H9 (cell line): ENCODE results near the gene SH3PXD2B. TPM values are rescaled to one million over a fixed set of nuclear protein-coding genes. Genes with fewer than 3 reads are reported as not detected.

Experiments
- DNase-seq: peaks from one replicate; pipeline ENCODE4 v3.0.0-alpha.2; 2017
- H2AFZ ChIP-seq: one replicate; pipeline ENCODE4 v1.6.1; 2013; ENCODE audit warnings: mild to moderate bottlenecking, low read length, control low read depth, moderate library complexity
- H2AK5ac ChIP-seq: 2 replicates; pipeline ENCODE4 v1.6.1; 2013; ENCODE audit warnings: low read length, control low read depth, mixed read lengths; ENCODE audit not compliant: insufficient read length
- H2BK120ac ChIP-seq: one replicate; pipeline ENCODE4 v1.6.1; 2013; ENCODE audit warnings: low read depth, mild to moderate bottlenecking, low read length, control low read depth, inconsistent platforms; ENCODE audit not compliant: poor library complexity, severe bottlenecking
- H2BK12ac ChIP-seq: 2 replicates; pipeline ENCODE4 v1.6.1; 2013; ENCODE audit warnings: low read length, control low read depth, mixed read lengths, low read depth; ENCODE audit not compliant: insufficient read length
- H2BK15ac ChIP-seq: 2 replicates; pipeline ENCODE4 v1.6.1; 2013; ENCODE audit warnings: low read depth, low read length, control low read depth
- H2BK20ac ChIP-seq: one replicate; pipeline ENCODE4 v1.6.1; 2013; ENCODE audit warnings: low read depth, mild to moderate bottlenecking, low read length, control low read depth, inconsistent platforms; ENCODE audit not compliant: poor library complexity, severe bottlenecking
- H2BK5ac ChIP-seq: 2 replicates; pipeline ENCODE4 v1.6.1; 2013; ENCODE audit warnings: low read length, control low read depth, mixed read lengths; ENCODE audit not compliant: insufficient read length
- H3K14ac ChIP-seq: 2 replicates; pipeline ENCODE4 v1.6.1; 2013; ENCODE audit warnings: low read length, control low read depth; ENCODE audit not compliant: insufficient read depth
- H3K18ac ChIP-seq: 2 replicates; pipeline ENCODE4 v1.6.1; 2013; ENCODE audit warnings: low read depth, mild to moderate bottlenecking, mixed read lengths, low read length, control low read depth; ENCODE audit not compliant: insufficient read length
- H3K23ac ChIP-seq: 2 replicates; pipeline ENCODE4 v1.6.1; 2013; ENCODE audit warnings: low read length, control low read depth, mixed read lengths, low read depth; ENCODE audit not compliant: insufficient read length
- H3K23me2 ChIP-seq: 2 replicates; pipeline ENCODE4 v1.6.1; 2013; ENCODE audit warnings: low read depth, mild to moderate bottlenecking, mixed read lengths, low read length, control low read depth; ENCODE audit not compliant: insufficient read length, poor library complexity, severe bottlenecking
- H3K27ac ChIP-seq: 2 replicates; pipeline ENCODE4 v1.5.1; 2013; ENCODE audit warnings: low read length, control low read depth, mixed read lengths, low read depth; ENCODE audit not compliant: insufficient read length
- H3K27me3 ChIP-seq: 2 replicates; pipeline ENCODE4 v1.6.1; 2013; ENCODE audit warnings: low read length, control low read depth, inconsistent platforms; ENCODE audit not compliant: insufficient read depth
- H3K4ac ChIP-seq: 2 replicates; pipeline ENCODE4 v1.6.1; 2013; ENCODE audit warnings: low read depth, mild to moderate bottlenecking, control low read depth, inconsistent platforms, low read length, moderate library complexity
- H3K4me1 ChIP-seq: 2 replicates; pipeline ENCODE4 v1.6.1; 2013; ENCODE audit warnings: low read length, control low read depth, inconsistent platforms; ENCODE audit not compliant: insufficient read depth
- H3K4me2 ChIP-seq: 2 replicates; pipeline ENCODE4 v1.6.1; 2013; ENCODE audit warnings: low read length, control low read depth, mixed read lengths; ENCODE audit not compliant: insufficient read length, insufficient read depth
- H3K56ac ChIP-seq: 2 replicates; pipeline ENCODE4 v1.6.1; 2013; ENCODE audit warnings: low read depth, mild to moderate bottlenecking, mixed read lengths, low read length, control low read depth; ENCODE audit not compliant: insufficient read length
- H3K79me1 ChIP-seq: 2 replicates; pipeline ENCODE4 v1.6.1; 2013; ENCODE audit warnings: low read depth, mild to moderate bottlenecking, moderate library complexity, low read length, control low read depth, inconsistent platforms; ENCODE audit not compliant: insufficient read depth, poor library complexity, severe bottlenecking
- H3K79me2 ChIP-seq: 2 replicates; pipeline ENCODE4 v1.6.1; 2013; ENCODE audit warnings: low read length, control low read depth, inconsistent platforms; ENCODE audit not compliant: insufficient read depth
- H3K9ac ChIP-seq: 2 replicates; pipeline ENCODE4 v1.6.1; 2013; ENCODE audit warnings: low read length, control low read depth, mixed read lengths; ENCODE audit not compliant: insufficient read length; ENCODE audit errors: extremely low read depth
- H3K9me3 ChIP-seq: one replicate; pipeline ENCODE4 v1.6.1; 2013; ENCODE audit warnings: low read depth, low read length, inconsistent platforms; ENCODE audit not compliant: control insufficient read depth
- H3T11ph ChIP-seq: one replicate; pipeline ENCODE4 v1.6.1; 2013; ENCODE audit warnings: mild to moderate bottlenecking, low read length, control low read depth, inconsistent platforms
- H4K20me1 ChIP-seq: one replicate; pipeline ENCODE4 v1.6.1; 2013; ENCODE audit not compliant: control insufficient read depth, insufficient read length, insufficient read depth
- H4K5ac ChIP-seq: 2 replicates; pipeline ENCODE4 v1.6.1; 2013; ENCODE audit warnings: low read depth, mild to moderate bottlenecking, mixed read lengths, low read length, control low read depth; ENCODE audit not compliant: insufficient read length
- H4K8ac ChIP-seq: replicated peaks from 2 replicates; pipeline ENCODE4 v1.6.1; 2013; ENCODE audit warnings: low read length, control low read depth, mixed read lengths, low read depth; ENCODE audit not compliant: insufficient read length
- H4K91ac ChIP-seq: 2 replicates; pipeline ENCODE4 v1.6.1; 2013; ENCODE audit warnings: low read depth, mild to moderate bottlenecking, moderate library complexity, mixed read lengths, low read length, control low read depth; ENCODE audit not compliant: insufficient read length
- H3K27ac Mint-ChIP-seq, 3 experiments: 2 replicates in 2 of 3; 3 replicates in 1 of 3; pipeline ENCODE4 v1.8.0; 2020 to 2021; ENCODE audit warnings: mixed read lengths in 3 of 3, mild to moderate bottlenecking in 1 of 3, moderate library complexity in 1 of 3
- H3K27me3 Mint-ChIP-seq: 2 replicates; pipeline ENCODE4 v1.8.0; 2021; ENCODE audit warnings: low read depth, mild to moderate bottlenecking, moderate library complexity, mixed read lengths
- H3K36me3 Mint-ChIP-seq, 3 experiments: 2 replicates in 2 of 3; 3 replicates in 1 of 3; pipeline ENCODE4 v1.8.0; 2020 to 2021; ENCODE audit warnings: low read depth in 3 of 3, mixed read lengths in 3 of 3; ENCODE audit not compliant: insufficient read depth in 1 of 3
- H3K4me1 Mint-ChIP-seq, 2 experiments: 2 replicates each; pipeline ENCODE4 v1.8.0; 2020; ENCODE audit warnings: mixed read lengths in 2 of 2
- H3K4me3 Mint-ChIP-seq, 2 experiments: 2 replicates in 1 of 2; 3 replicates in 1 of 2; pipeline ENCODE4 v1.8.0; 2020 to 2021; ENCODE audit warnings: mild to moderate bottlenecking in 2 of 2, mixed read lengths in 2 of 2, moderate library complexity in 1 of 2
- H3K9me3 Mint-ChIP-seq, 2 experiments: 2 replicates in 1 of 2; 3 replicates in 1 of 2; pipeline ENCODE4 v1.8.0; 2020; ENCODE audit warnings: mild to moderate bottlenecking in 2 of 2, mixed read lengths in 2 of 2, moderate library complexity in 1 of 2
- CTCF ChIP-seq: fragments of 200-600 bp; sonication (generic); conservative IDR thresholded peaks from 3 replicates; pipeline ENCODE4 v1.8.0; 2021; ENCODE audit warnings: antibody characterized with exemption, mild to moderate bottlenecking
- WGBS: extraction: QIAGEN DNeasy Blood & Tissue Kit; methylation state at CpG from one replicate; pipeline ENCODE4 v1.1.7; 2013; ENCODE audit warnings: missing lambda C conversion rate, low lambda C conversion rate, mixed read lengths; ENCODE audit not compliant: insufficient read length; ENCODE audit errors: extremely low coverage; 5-methylcytosine and 5-hydroxymethylcytosine counted together
- total RNA-seq: library from RNA; stranded (reverse); gene quantifications from 2 replicates; pipeline ENCODE4 v1.2.1, GENCODE V29; 2021

Gene SH3PXD2B
- total RNA-seq, 1 experiment from 2014 or later: 49.0 TPM

GRCh38 chr5:172455511-172456061 is 1.3 kb upstream of the SH3PXD2B start:
- no peaks in the 10 kb centered on the region for H4K20me1 ChIP-seq
- no CpG with 5 or more reads among the region's 13 CpGs for WGBS
- Mint-ChIP-seq H3K36me3 (peaks cover under 1 to 10% (median 6%) of the 10 kb centered on the region in 3 experiments; a peak in 6 of 7 replicates), H3K4me1 (peaks cover 37 to 52% of the 10 kb centered on the region in 2 experiments), H3K4me3 (peak overlapping the region in 1 of 2 experiments; percentile 87; a peak in 1 of 5 replicates), H3K9me3 (peaks cover 0 to 3% of the 10 kb centered on the region in 2 experiments; a peak in 1 of 5 replicates), H3K27me3 (peaks cover 15% of the 10 kb centered on the region), H3K27ac (peak overlapping the region in 1 of 3 experiments; percentile 15; a peak in 2 of 7 replicates)
- H3K4me1 ChIP-seq: 0 out of 2 replicates have a peak, but pooled peaks cover 2% of the 10 kb centered on the region
- no peaks in the 10 kb centered on the region; the same call in 1 of the 2 replicates for H3K79me2 ChIP-seq
- no peak overlapping the region for H4K5ac ChIP-seq
- H3K23ac ChIP-seq: no peak overlapping the region
- H3K23me2 ChIP-seq: peaks cover 8% of the 10 kb centered on the region
- peaks cover 2% of the 10 kb centered on the region for H3K79me1 ChIP-seq
- no peak overlapping the region for H3K56ac ChIP-seq
- DNase-seq: peak; percentile 67
- H2AK5ac ChIP-seq: no peak overlapping the region
- no peak overlapping the region for H2BK15ac ChIP-seq
- no peak overlapping the region for H3K18ac ChIP-seq
- TF ChIP-seq CTCF: no peak
- H2BK120ac ChIP-seq: no peak overlapping the region
- no peak overlapping the region for H2BK20ac ChIP-seq
- no peak overlapping the region for H4K91ac ChIP-seq
- H3K27ac ChIP-seq: no peak overlapping the region
- H3K4me2 ChIP-seq: peak overlapping the region; percentile 40
- H3T11ph ChIP-seq: no peak overlapping the region
- H3K14ac ChIP-seq: no peak overlapping the region; the same call in 1 of the 2 replicates
- no peak overlapping the region for H3K4ac ChIP-seq
- H2AFZ ChIP-seq: no peak overlapping the region
- H2BK12ac ChIP-seq: no peak overlapping the region
- H3K9me3 ChIP-seq: no peaks in the 10 kb centered on the region
- H4K8ac ChIP-seq: no peak overlapping the region
- H2BK5ac ChIP-seq: no peak overlapping the region
- H3K9ac ChIP-seq: no peak overlapping the region
- H3K27me3 ChIP-seq: no peaks in the 10 kb centered on the region
